ENCODE results near the gene COL7A1. TPM values are rescaled to one million over a fixed set of nuclear protein-coding genes. Genes with fewer than 3 reads are reported as not detected.

COL7A1 gene
- total RNA-seq, 1 experiment from 2014 or later: 16.4 TPM

- no TSS peak for BruUV-seq (replicated peaks)
- peaks cover 9% of the 10 kb centered on the region for H3K4me1 ChIP-seq (ENCODE audit: insufficient read depth, low read length, poor library complexity, severe bottlenecking)
- H3K27me3 ChIP-seq (replicated peaks; ENCODE audit: insufficient read depth, low read depth, low read length, poor library complexity): no peaks in the 10 kb centered on the region
- no peaks in the 10 kb centered on the region for H3K36me3 ChIP-seq (ENCODE audit: insufficient read depth, low read length, poor library complexity, severe bottlenecking)
- ChIA-PET CTCF (no interaction called here), POLR2A (ENCODE audit: low non-redundant PET) (no interaction called here)
- H3K4me3 ChIP-seq (ENCODE audit: low read depth, low read length, poor library complexity, severe bottlenecking): no peak overlapping the region
- intact Hi-C loops (cut with micrococcal nuclease; ENCODE audit: unreplicated experiment): no loop called here
- no peaks in the 10 kb centered on the region for H3K9me3 ChIP-seq (ENCODE audit: low read depth, low read length, poor library complexity, severe bottlenecking)
- no peak overlapping the region for H3K27ac ChIP-seq (ENCODE audit: low read depth, low read length, poor library complexity, severe bottlenecking)
- DNase-seq (ENCODE audit: low spot score): no peak
- TF ChIP-seq CTCF (conservative IDR thresholded peaks at IDR 0.05; ENCODE audit: low read depth, low read length): no peak
- no peak for TF ChIP-seq EZH2 (IDR thresholded peaks at IDR 0.05; ENCODE audit: borderline replicate concordance, low read depth, low read length, poor library complexity, severe bottlenecking)
These were observed 33.9 kb downstream of the COL7A1 start for GRCh38 chr3:48561045-48561736.

- no peak for DNase-seq (ENCODE audit: low spot score)
- H3K27me3 ChIP-seq (replicated peaks; ENCODE audit: insufficient read depth, low read depth, low read length, poor library complexity): no peaks in the 10 kb centered on the region
- ChIA-PET POLR2A (ENCODE audit: low non-redundant PET) (no interaction called here), CTCF (no interaction called here)
- BruUV-seq (replicated peaks): no TSS peak
- no peak overlapping the region for H3K4me3 ChIP-seq (ENCODE audit: low read depth, low read length, poor library complexity, severe bottlenecking)
- intact Hi-C loops (cut with micrococcal nuclease; ENCODE audit: unreplicated experiment): no loop called here
- H3K4me1 ChIP-seq (ENCODE audit: insufficient read depth, low read length, poor library complexity, severe bottlenecking): peaks cover 9% of the 10 kb centered on the region
- TF ChIP-seq CTCF (conservative IDR thresholded peaks at IDR 0.05; ENCODE audit: low read depth, low read length): no peak
- no peak for TF ChIP-seq EZH2 (IDR thresholded peaks at IDR 0.05; ENCODE audit: borderline replicate concordance, low read depth, low read length, poor library complexity, severe bottlenecking)
- no peak overlapping the region for H3K27ac ChIP-seq (ENCODE audit: low read depth, low read length, poor library complexity, severe bottlenecking)
- no peaks in the 10 kb centered on the region for H3K9me3 ChIP-seq (ENCODE audit: low read depth, low read length, poor library complexity, severe bottlenecking)
- H3K36me3 ChIP-seq (ENCODE audit: insufficient read depth, low read length, poor library complexity, severe bottlenecking): no peaks in the 10 kb centered on the region
These were observed 34.5 kb downstream of the COL7A1 start for GRCh38 chr3:48560648-48561018.

- Histone ChIP-seq H3K4me3 (ENCODE audit: low read depth, low read length, poor library complexity, severe bottlenecking) (no peak overlapping the region), H3K27me3 (replicated peaks; ENCODE audit: insufficient read depth, low read depth, low read length, poor library complexity) (no peaks in the 10 kb centered on the region), H3K27ac (ENCODE audit: low read depth, low read length, poor library complexity, severe bottlenecking) (no peak overlapping the region), H3K9me3 (ENCODE audit: low read depth, low read length, poor library complexity, severe bottlenecking) (no peaks in the 10 kb centered on the region), H3K36me3 (ENCODE audit: insufficient read depth, low read length, poor library complexity, severe bottlenecking) (no peaks in the 10 kb centered on the region), H3K4me1 (ENCODE audit: insufficient read depth, low read length, poor library complexity, severe bottlenecking) (peaks cover 7% of the 10 kb centered on the region)
- ChIA-PET CTCF (interaction anchor here (0.8 to 1.1 kb wide), 3 partner anchors 119 to 158 kb away, joined by 3 to 5 read pairs (median 4); partner anchors contain the start of gene CCDC51), POLR2A (ENCODE audit: low non-redundant PET) (no interaction called here)
- intact Hi-C loops (cut with micrococcal nuclease; ENCODE audit: unreplicated experiment): no loop called here
- BruUV-seq (replicated peaks): no TSS peak
- DNase-seq (ENCODE audit: low spot score): no peak
- TF ChIP-seq CTCF (conservative IDR thresholded peaks at IDR 0.05; ENCODE audit: low read depth, low read length) (no peak), EZH2 (IDR thresholded peaks at IDR 0.05; ENCODE audit: borderline replicate concordance, low read depth, low read length, poor library complexity, severe bottlenecking) (no peak)
These were observed 36.5 kb downstream of the COL7A1 start for GRCh38 chr3:48558493-48559134.

All from A673 (cell line).